ENCODE results near the gene DPH6.
"Not testable (repeated sequence)": the region's sequence is repeated elsewhere in the genome, so short reads cannot be mapped to it uniquely, and the experiment has no call there.

DPH6 gene

DNA sequence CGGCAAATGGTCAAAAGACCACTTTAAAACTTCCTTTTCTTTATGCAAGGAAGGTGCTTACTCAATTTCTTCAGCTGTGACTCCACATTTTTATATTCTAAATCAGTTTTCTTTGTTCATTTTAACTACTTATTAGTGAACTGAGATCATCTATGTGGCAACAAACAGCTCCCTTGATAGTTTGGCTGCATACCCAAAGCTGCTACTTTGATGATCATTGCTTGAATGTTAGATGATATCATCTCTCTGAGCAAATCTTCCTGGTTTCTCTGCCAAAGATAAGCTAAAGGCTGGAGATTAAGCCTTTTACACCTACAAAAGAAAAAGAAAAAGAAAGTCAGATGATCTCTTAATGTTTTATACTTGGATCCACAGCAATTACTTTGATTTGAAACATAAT lies 95.5 kb downstream of the DPH6 start:
- Mint-ChIP-seq H3K9me3 (no peaks in the 10 kb centered on the region), H3K27ac (no peak overlapping the region), H3K4me3 (no peak overlapping the region), H3K27me3 (no peaks in the 10 kb centered on the region), H3K4me1 (no peaks in the 10 kb centered on the region), H3K36me3 (peaks cover 8 to 18% of the 10 kb centered on the region in 2 donors)
- DNase-seq (no peak), ATAC-seq (replicated peaks) (no peak)

DNA sequence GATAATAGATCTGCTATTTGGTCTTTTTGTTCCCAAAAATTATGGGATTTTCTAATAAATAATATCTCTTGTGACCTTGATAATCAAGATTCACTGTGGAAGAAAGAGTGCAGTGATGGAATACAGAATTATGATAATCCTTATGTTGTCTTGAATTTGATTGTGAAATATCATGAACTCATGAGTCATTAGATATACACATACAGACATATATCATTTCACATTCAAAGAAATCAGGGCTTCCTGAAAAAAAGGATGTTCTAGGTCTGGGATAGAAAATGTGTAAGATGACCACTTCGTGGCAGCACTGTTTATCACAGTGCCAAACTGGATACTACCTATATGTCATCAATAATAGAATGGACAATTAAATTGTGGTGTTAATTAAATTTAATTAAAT lies 97.7 kb downstream of the DPH6 start:
- ATAC-seq (replicated peaks) (no peak), DNase-seq (no peak)
- peaks cover 8 to 18% of the 10 kb centered on the region in 2 donors for H3K36me3 Mint-ChIP-seq
- H3K9me3 Mint-ChIP-seq, result no peaks in the 10 kb centered on the region
- H3K4me1 Mint-ChIP-seq, result no peaks in the 10 kb centered on the region
- no peak overlapping the region for H3K27ac Mint-ChIP-seq
- no peaks in the 10 kb centered on the region for H3K27me3 Mint-ChIP-seq
- H3K4me3 Mint-ChIP-seq, result no peak overlapping the region

DNA sequence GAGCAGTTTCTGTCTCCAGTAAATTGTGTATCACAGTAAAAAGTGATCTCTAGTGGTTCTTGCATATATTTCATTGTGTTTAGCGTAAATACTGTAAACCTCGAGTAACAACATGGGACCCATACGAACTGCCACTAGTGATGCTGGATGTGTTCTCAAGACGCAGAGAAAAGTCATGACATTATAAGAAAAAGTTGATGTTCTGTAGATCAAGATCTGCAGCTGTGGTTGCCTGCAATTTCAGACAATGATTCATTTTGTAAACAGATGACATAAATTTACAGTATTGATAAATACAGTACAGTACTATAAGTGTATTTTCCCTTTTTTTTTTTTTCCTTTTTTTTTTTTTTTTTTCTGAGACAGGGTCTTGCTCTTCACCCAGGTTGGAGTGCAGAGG lies 100.1 kb downstream of the DPH6 start:
- Mint-ChIP-seq H3K4me1 (no peaks in the 10 kb centered on the region), H3K27ac (no peak overlapping the region), H3K27me3 (no peaks in the 10 kb centered on the region), H3K9me3 (peaks cover 0 to 2% of the 10 kb centered on the region in 2 donors), H3K4me3 (no peak overlapping the region), H3K36me3 (peaks cover 8 to 20% of the 10 kb centered on the region in 2 donors)
- no peak for ATAC-seq (replicated peaks)
- no peak for DNase-seq

DNA sequence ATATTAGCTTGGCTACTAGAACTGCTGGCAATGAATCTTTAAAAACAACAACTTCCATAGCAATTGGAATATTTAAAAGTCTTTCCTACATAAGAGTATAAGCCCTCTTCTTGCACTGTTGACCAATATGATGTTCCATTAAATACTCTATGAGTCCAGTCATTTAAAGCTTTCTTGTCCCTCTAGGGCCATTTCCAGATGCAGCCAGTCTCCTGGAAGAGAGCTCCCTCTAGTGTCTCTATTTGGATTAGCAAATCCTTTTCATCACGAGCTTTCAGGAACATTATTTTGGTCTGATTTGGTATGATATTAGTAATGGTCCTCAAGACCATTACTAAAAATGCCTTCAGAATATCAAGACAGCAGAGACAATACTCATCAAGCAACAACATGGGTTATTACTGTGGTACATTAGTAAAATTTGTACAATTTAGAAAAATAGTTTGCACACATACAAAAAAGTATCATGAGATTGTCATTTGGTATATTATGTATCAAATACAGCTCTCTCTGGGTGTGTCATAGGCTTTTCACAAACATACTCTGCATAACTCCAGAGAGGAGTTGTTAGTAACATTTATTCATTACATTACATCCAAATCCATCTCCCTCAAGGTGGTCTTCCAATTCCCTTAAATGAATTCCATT lies 101.3 kb downstream of the DPH6 start:
- H3K4me1 Mint-ChIP-seq, result no peaks in the 10 kb centered on the region
- peaks cover 8 to 22% of the 10 kb centered on the region in 2 donors for H3K36me3 Mint-ChIP-seq
- no peaks in the 10 kb centered on the region for H3K27me3 Mint-ChIP-seq
- H3K4me3 Mint-ChIP-seq, result no peak overlapping the region
- H3K27ac Mint-ChIP-seq, result no peak overlapping the region
- peaks cover 0 to 2% of the 10 kb centered on the region in 2 donors for H3K9me3 Mint-ChIP-seq
- DNase-seq (no peak), ATAC-seq (replicated peaks) (peak; percentile 38 to 64)

DNA sequence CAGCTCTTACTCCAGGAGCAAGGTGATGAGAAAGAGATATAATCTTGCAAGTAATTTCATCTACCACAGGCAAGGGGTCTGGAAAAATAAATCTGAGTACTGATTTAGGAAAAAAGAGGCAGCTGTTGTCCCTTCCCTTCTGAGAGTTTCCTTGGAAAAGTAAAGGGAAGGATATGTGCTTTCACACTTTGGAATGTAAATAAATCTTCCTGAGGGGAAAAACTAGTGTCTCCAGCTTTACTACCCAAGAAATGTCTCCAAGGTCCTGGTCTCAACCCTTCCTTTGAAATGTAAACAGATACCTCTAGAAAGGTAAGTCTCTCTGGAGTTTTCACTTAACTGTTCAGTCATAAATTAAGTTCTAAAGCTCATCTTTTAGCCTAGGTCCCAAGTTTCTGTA lies 102.6 kb downstream of the DPH6 start:
- Mint-ChIP-seq H3K4me1 (no peaks in the 10 kb centered on the region), H3K9me3 (peaks cover 0 to 2% of the 10 kb centered on the region in 2 donors), H3K27me3 (no peaks in the 10 kb centered on the region), H3K4me3 (no peak overlapping the region), H3K27ac (no peak overlapping the region), H3K36me3 (peaks cover 6 to 19% of the 10 kb centered on the region in 2 donors)
- DNase-seq (no peak), ATAC-seq (replicated peaks) (no peak)

DNA sequence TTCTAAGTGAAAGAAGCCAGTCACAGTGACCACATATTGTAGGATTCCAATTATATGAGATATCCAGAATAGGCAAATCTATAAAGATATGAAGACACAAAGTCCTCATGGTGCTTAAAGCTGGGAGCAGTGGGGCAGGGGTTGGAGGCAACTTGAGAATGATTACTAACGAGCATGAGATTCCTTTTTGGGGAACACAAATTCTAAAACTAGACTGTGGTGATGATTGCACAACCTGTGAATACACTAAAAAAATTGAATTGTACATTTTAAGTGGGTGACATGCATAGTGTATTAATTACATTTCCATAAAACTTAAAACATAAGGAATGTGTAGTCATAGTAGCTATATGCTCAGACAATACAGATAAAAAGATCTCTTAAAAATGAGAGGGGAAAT lies 103.2 kb downstream of the DPH6 start:
- Mint-ChIP-seq H3K36me3 (peaks cover 7 to 24% of the 10 kb centered on the region in 2 donors), H3K27ac (no peak overlapping the region), H3K4me3 (no peak overlapping the region), H3K9me3 (peaks cover 0 to 2% of the 10 kb centered on the region in 2 donors), H3K27me3 (no peaks in the 10 kb centered on the region), H3K4me1 (no peaks in the 10 kb centered on the region)
- ATAC-seq (replicated peaks) (no peak), DNase-seq (no peak)

DNA sequence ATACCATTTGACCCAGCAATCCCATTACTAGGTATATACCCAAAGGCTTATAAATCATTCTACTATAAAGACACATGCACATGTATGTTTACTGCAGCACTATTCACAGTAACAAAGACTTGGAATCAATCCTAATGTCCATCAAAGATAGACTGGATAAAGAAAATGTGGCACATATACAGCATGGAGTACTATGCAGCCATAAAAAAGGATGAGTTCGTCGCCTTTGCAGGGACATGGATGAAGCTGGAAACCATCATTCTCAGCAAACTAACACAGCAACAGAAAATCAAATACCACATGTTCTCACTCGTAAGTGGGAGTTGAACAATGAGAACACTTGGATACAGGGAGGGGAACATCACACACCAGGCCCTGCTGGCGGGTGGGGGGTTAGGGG lies 104.7 kb downstream of the DPH6 start:
- H3K4me3 Mint-ChIP-seq; ATAC-seq (replicated peaks); H3K9me3 Mint-ChIP-seq; DNase-seq; H3K27me3 Mint-ChIP-seq; H3K27ac Mint-ChIP-seq; H3K4me1 Mint-ChIP-seq: not testable (repeated sequence)
- peaks cover 11 to 23% of the 10 kb centered on the region in 2 donors for H3K36me3 Mint-ChIP-seq

DNA sequence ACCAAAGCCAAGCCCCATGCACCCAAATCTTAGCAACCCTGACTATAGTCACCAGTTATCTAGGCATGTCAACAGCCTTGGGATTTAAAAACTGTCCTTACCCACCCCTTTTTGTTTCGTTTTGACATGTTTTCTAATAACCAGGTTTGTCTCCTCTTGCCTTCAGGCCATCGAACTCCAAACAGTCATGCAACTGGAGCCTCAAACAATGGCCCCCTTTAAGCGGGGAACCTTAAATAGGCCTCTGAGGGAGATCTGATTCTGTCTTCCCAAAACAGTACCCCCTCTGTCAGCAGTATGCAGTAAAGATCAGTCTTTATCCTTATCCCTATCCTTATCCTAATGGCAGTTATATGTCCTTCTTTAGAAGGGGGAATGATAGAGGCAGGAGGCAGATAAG lies 105.7 kb downstream of the DPH6 start:
- no peak for ATAC-seq (replicated peaks)
- Mint-ChIP-seq H3K36me3 (peaks cover 19 to 30% of the 10 kb centered on the region in 2 donors), H3K4me1 (no peaks in the 10 kb centered on the region), H3K4me3 (no peak overlapping the region), H3K9me3 (peaks cover 0 to 7% of the 10 kb centered on the region in 2 donors), H3K27ac (no peak overlapping the region), H3K27me3 (no peaks in the 10 kb centered on the region)
- DNase-seq, result no peak

DNA sequence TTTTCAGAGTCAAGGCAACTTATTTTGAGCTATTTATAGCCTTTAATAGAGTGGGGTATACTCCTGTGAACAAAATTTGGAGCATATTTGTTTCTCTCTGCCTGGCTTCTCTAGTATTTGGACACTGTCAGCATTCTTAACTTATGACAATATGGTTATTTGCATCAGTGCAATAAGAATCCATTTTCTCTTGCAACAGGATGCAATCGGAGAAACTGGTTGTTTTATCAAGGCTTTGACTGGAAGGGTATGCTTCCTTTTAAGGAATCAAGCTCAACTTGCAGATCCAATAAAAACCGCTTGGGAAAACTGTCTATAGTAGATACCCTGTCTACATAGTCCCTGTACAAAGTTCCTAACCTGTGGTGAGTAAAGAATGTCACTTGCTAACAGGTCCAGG lies 106.7 kb downstream of the DPH6 start:
- peaks cover 0 to 7% of the 10 kb centered on the region in 2 donors for H3K9me3 Mint-ChIP-seq
- no peak overlapping the region for H3K4me3 Mint-ChIP-seq
- ATAC-seq (replicated peaks) (no peak), DNase-seq (no peak)
- H3K4me1 Mint-ChIP-seq, result no peaks in the 10 kb centered on the region
- H3K27me3 Mint-ChIP-seq, result no peaks in the 10 kb centered on the region
- peaks cover 20 to 30% of the 10 kb centered on the region in 2 donors for H3K36me3 Mint-ChIP-seq
- H3K27ac Mint-ChIP-seq, result no peak overlapping the region

DNA sequence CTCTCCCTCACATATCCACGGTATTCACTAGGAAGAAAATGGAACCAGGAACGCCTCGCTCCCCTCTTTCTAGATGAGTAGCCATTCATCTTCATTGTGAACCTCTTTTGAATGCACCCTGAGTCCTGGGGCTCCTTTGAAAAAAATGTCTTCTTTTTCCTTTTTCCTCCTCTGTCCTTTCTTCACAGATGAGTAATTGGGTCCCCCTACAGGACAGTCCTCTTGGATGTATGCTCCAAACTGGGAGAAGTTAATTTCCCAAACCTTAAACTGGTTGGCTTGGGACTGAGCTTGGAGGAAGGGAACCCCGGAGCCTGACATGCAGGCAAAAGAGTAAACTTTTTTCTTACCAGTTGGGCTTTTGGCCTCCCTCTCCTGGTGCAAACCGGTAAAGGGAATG lies 108.8 kb downstream of the DPH6 start:
- no peaks in the 10 kb centered on the region for H3K27me3 Mint-ChIP-seq
- H3K4me3 Mint-ChIP-seq, result no peak overlapping the region
- ATAC-seq (replicated peaks), result no peak
- H3K27ac Mint-ChIP-seq, result no peak overlapping the region
- H3K9me3 Mint-ChIP-seq, result peaks cover 0 to 7% of the 10 kb centered on the region in 2 donors
- H3K4me1 Mint-ChIP-seq, result peaks cover 5 to 8% of the 10 kb centered on the region in 2 donors
- DNase-seq, result no peak
- H3K36me3 Mint-ChIP-seq, result peaks cover 20 to 36% of the 10 kb centered on the region in 2 donors

DNA sequence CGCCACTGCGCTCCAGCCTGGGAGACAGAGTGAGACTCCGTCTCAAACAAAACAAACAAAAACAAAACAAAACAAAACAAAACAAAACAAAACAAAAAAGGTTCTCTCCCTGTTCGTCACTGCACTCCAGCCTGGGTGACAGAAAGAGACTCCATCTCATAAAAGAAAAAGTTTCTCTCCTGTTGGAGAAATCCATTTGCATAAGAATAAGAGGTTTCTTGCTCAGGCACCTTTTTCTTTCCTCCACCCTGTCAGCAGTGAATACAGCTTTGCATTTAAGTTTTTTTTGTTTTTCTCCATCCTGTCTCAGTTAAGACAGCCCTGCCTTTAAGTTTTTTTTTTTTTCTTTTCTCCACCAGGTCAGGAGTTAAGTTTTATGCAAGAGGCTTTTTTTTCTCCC lies 109.5 kb downstream of the DPH6 start:
- H3K9me3 Mint-ChIP-seq, result peaks cover 0 to 7% of the 10 kb centered on the region in 2 donors
- H3K4me3 Mint-ChIP-seq, result no peak overlapping the region
- H3K27ac Mint-ChIP-seq, result no peak overlapping the region
- H3K36me3 Mint-ChIP-seq, result peaks cover 21 to 36% of the 10 kb centered on the region in 2 donors
- ATAC-seq (replicated peaks) (no peak), DNase-seq (no peak)
- H3K4me1 Mint-ChIP-seq, result peaks cover 5 to 11% of the 10 kb centered on the region in 2 donors
- H3K27me3 Mint-ChIP-seq, result no peaks in the 10 kb centered on the region

DNA sequence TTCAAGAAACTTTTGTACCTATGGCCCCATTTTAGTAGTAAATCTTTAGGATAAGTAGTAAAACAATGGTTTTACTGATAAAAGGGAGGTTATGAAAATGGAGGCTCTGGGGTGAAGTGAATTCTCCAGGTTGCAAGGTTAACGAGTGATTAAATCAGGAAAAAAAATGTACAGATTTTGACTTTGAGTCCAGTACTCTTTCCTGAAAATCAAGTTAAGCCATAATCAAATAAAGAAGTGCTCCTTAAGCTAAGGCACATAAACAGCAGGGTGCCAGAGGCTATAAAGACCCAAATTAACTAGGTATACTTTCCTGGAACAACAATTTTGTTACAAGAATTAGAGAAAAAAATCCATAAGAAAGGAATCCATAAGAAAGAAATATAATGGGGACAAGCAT lies 114.7 kb downstream of the DPH6 start:
- no peak for ATAC-seq (replicated peaks)
- H3K27me3 Mint-ChIP-seq, result no peaks in the 10 kb centered on the region
- peaks cover 0 to 4% of the 10 kb centered on the region in 2 donors for H3K9me3 Mint-ChIP-seq

DNA sequence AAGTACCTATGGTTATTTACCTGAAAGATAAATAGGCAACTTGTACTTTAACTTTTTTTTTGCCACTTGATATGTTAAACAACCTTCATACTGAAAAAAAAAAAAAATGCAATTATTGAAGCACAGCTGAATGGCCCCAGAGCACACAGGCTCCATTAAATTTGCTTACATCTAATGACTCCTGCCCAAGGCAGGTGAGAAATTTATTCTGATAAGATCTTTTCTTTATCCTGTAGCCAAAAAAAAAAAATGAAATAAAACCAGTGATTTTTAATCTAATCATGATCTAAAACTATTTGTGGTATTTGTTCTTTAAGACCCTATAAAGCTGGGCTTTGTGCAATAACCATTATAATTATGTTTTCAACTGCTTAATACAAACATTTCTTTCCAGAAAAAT lies 115.7 kb downstream of the DPH6 start:
- Mint-ChIP-seq H3K4me3 (no peak overlapping the region), H3K27ac (no peak overlapping the region), H3K27me3 (no peaks in the 10 kb centered on the region), H3K9me3 (no peaks in the 10 kb centered on the region), H3K4me1 (peaks cover 5 to 11% of the 10 kb centered on the region in 2 donors), H3K36me3 (peaks cover 4 to 7% of the 10 kb centered on the region in 2 donors)
- ATAC-seq (replicated peaks), result no peak
- no peak for DNase-seq

More for the DNA sequence above, 114.7 kb downstream of the DPH6 start:
- Mint-ChIP-seq H3K4me1 (peaks cover 5 to 11% of the 10 kb centered on the region in 2 donors), H3K27ac (no peak overlapping the region), H3K36me3 (peaks cover 12 to 14% of the 10 kb centered on the region in 2 donors), H3K4me3 (no peak overlapping the region)
- DNase-seq, result no peak

DNA sequence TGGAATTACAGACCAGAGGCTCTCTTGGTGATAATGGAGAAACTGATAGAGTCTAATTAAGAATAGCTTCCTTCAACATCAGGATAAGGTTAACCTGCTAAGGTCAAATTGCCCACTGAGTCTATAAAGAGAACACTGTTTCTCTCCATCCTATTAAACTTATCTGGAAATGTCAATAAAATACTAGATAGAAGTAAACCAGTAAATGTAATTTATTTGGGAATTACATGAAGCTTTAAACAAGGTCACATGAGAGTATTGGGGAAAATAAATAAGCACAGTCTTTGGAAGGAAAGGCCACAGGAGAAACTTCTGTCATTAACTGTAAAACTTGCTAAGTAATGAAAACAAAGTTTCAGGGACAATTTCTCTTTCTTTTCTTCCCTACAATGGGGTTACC lies 118.5 kb downstream of the DPH6 start:
- H3K4me1 Mint-ChIP-seq, result peaks cover 2 to 6% of the 10 kb centered on the region in 2 donors
- H3K9me3 Mint-ChIP-seq, result peaks cover 0 to 4% of the 10 kb centered on the region in 2 donors
- no peak overlapping the region for H3K4me3 Mint-ChIP-seq
- H3K27me3 Mint-ChIP-seq, result no peaks in the 10 kb centered on the region
- H3K27ac Mint-ChIP-seq, result no peak overlapping the region
- no peak for DNase-seq
- ATAC-seq (replicated peaks), result no peak
- peaks cover 3 to 14% of the 10 kb centered on the region in 2 donors for H3K36me3 Mint-ChIP-seq

DNA sequence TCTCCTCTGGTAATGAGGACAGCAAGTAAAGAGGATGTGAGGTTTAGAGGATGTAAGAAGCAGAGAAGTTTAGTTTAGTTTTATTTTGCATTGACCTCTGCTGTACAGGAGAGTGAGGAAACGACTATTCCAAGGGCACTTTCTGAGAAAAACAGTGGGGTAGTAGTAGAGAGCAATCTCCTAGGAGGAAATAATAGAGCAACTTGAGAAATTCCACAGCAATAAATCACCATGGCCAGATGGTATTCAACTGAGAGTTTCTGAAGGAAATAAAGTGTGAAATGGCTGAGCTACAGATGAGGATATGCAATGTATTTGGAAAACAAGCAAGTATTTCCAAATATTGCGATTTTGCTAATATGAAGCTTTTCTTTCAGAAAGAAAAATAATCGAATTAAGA lies 118.9 kb downstream of the DPH6 start:
- no peak for ATAC-seq (replicated peaks)
- DNase-seq, result no peak
- H3K36me3 Mint-ChIP-seq, result peaks cover 3 to 10% of the 10 kb centered on the region in 2 donors
- no peaks in the 10 kb centered on the region for H3K27me3 Mint-ChIP-seq
- no peak overlapping the region for H3K4me3 Mint-ChIP-seq
- H3K9me3 Mint-ChIP-seq, result peaks cover 0 to 4% of the 10 kb centered on the region in 2 donors
- no peak overlapping the region for H3K27ac Mint-ChIP-seq
- H3K4me1 Mint-ChIP-seq, result peaks cover 0 to 2% of the 10 kb centered on the region in 2 donors

Data from stimulated activated naive B cell treated with anti-CD40 and anti-IgM and Interleukin-4, amounts not matched to agents 10 μg/mL and 1 μg/mL and 100 μg/mL, for 72 hours (primary cell).